Right renal pelvis (tissue), 4 donors: Measurements from ENCODE around the gene CACTIN. TPM values are rescaled to one million over a fixed set of nuclear protein-coding genes. Genes with fewer than 3 reads are reported as not detected.
"Not testable (repeated sequence)": the region's sequence is repeated elsewhere in the genome, so short reads cannot be mapped to it uniquely, and the experiment has no call there.

Source experiments
- DNase-seq, 4 donors: peaks; one replicate each; pipeline ENCODE4 v3.0.0-alpha.2; 2013; ENCODE audit warnings: low read depth in 4 of 4, low spot score in 3 of 4, missing footprints in 1 of 4
- polyA plus RNA-seq, 4 donors: library from polyadenylated mRNA; unstranded; fragments of 120-200 nt; gene quantifications; one replicate each; pipeline ENCODE4 v1.2.1, GENCODE V29; 2013; ENCODE audit not compliant: insufficient read length in 4 of 4

The CACTIN gene
- polyA plus RNA-seq, 4 donors, result 19.7 to 30.8 (median 21.0) TPM

DNA sequence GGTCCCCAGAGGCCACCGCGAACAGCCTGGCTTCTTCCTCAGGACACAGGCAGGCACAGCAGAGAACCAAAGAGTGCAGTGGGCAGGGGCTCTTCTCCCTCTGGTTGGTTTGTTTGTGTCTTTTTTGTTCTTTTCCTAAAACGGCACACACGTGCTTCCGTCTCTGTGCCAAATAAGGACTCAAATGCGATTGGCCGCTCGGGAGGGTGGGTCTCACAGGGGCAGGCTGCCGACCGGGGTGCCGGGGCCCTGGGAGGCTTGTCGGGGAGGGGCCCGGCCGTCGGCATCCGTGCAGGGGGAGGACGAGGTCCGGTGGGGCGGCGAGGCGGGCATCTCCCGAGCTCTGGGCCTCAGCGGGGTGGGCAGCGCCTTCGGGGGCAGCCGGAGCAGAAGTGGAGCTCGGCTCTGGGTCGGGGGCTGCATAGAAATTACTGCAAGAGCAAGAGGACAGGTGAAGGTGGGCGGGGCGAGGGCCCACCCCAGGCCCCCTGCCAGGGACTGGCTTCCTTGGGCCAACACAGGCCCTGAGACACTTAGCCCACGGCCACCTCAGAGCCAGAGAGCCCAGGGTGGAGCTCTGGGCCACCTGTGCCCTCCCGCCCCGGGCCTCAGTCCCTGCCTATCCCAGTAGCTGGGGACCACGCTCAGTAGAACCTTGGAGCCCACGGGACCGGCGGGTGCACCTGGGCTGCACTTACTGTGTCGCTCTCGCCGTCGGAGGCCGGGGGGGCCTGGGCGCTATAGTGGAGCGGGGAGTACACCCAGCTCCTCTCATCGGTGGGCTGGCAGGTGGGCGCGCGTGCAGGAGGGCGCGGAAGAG, 6.4 kb upstream of the CACTIN start:
- DNase-seq, result no peak

GRCh38 chr19:3632098-3632497, 5.5 kb upstream of the CACTIN start:
- no peak for DNase-seq

GRCh38 chr19:3631053-3631861, 4.7 kb upstream of the CACTIN start:
- DNase-seq, result no peak

DNA sequence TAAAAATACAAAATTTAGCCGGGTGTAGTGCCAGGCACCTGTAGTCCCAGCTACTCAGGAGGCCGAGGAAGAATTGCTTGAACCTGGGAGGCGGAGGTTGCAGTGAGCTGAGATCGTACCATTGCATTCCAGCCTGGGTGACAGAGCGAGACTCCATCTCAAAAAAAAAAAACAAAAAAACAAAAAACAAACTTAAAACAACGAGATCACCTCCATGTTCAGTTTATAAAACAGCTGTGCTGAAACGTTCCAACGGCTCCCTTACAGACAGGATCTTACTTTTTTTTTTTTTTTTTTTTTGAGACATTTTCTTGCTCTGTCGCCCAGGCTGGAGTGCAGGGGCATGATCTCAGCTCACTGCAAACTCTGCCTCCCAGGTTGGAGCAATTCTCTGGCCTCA, 2.2 kb upstream of the CACTIN start:
- not testable (repeated sequence) for DNase-seq

GRCh38 chr19:3627351-3627723, 747 bp upstream of the CACTIN start:
- DNase-seq, result no peak

- DNase-seq, result no peak
Measured at GRCh38 chr19:3625996-3626472, 556 bp downstream of the CACTIN start.

DNA sequence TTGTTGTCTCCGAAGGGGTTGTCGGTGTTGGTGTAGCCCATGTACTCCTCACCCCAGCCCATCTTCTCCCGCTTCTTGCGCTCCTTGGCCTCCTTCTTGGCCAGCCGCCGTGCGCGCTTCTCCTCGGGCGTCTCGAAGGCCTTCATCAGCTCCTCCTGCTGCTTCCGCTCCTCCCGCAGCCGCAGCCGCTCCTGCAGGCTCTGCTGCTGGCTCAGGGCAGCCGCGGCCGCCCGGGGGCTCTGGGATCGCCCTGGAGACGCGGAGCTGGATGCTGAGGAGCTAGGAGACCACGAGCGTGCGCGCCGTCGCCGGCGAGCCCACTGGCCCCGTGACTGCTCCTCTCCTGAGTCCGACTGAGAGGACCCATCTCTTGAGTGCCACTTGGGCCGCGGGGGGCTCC, 2.9 kb downstream of the CACTIN start:
- no peak for DNase-seq

- DNase-seq, result no peak
Measured at GRCh38 chr19:3622224-3622623, 4.4 kb downstream of the CACTIN start.

DNA sequence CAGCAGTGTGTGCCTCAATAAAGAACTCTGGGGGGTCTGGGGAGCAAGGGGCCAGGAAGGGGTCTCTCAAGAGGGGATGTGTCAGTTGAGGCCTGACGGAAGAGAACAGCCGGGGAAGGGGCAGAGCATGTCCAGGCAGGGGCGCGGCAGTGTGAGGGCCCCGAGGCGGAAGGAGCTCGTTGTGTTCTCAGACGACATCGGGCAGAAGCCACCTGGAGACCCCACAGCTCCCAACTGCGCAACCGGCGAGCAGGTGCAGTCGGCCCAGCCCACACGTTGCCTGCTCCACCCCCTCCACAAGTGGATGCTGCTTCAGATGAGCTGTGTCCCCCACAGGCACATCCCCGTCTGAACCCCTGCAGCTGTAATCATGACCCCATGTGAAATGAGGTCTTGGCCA, 4.9 kb downstream of the CACTIN start:
- no peak for DNase-seq

DNA sequence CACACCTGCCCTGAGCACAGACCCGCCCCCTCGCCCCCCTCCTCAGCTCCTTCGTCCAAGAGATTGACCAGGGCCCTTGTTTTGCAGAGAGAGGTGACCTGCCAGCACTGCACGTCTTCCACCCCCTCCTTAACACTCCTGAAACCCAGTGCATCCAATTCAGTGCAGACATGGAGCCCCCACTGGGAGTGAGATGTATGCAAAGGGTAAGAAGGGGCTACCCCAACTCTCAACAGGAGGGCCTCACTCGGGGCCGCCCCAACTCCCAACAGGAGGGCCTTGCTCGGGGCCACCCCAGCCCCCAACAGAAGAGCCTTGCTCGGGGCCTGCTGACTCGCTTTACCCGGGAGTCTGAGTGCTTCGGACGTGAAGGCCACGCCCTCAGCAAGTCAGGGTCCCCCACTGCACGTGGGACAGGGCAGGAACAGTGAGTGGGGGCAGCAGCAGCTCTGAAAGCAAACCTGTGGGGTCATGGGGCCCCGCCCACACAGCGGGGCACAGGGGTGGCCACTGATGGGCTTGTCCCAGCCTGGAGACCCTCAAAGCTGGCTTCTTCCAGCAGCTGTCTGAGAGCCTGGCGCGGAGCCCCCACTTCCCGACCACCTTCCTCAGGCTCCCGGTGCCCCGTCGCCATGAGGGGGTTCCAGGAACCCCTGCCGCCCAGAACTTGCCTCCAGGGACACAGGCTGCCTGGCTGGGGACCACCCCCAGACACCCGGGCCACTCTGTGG, 5.6 kb downstream of the CACTIN start:
- DNase-seq, result no peak

DNA sequence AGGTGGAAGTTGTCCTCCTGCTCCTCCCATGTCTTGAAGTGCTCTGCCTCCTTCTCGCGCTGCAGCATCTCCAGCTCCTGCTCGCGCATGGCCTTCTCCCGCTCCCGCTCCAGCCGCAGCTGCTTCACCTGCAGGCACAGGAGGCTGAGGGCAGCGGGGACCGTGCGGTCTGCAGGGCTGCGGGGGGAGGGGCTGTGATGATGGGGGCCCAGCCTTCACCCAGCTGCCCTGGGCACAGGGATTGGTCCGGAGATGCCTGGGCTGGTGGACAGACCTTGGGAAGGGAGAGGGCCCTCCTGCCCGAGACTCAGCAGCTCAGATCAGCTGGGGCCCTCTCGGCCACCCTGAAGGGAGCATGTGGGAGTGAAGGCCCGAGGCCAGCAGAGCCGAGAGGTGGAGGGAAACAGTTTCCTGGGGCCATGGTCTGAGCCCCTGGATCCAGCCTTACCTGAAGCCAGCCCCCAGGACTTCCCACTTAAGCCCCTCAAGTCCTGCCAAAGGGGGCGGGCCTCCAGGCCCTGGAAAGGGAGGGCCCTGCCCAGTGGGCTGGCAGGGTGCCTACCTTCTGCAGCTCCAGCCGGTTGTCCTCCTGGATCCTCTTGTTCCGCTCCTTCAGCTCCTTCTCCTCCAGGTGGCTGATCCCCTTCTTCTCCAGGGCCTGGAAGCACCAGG, 6.3 kb downstream of the CACTIN start:
- DNase-seq, result no peak

GRCh38 chr19:3619631-3620012, 7.0 kb downstream of the CACTIN start:
- no peak for DNase-seq

DNA sequence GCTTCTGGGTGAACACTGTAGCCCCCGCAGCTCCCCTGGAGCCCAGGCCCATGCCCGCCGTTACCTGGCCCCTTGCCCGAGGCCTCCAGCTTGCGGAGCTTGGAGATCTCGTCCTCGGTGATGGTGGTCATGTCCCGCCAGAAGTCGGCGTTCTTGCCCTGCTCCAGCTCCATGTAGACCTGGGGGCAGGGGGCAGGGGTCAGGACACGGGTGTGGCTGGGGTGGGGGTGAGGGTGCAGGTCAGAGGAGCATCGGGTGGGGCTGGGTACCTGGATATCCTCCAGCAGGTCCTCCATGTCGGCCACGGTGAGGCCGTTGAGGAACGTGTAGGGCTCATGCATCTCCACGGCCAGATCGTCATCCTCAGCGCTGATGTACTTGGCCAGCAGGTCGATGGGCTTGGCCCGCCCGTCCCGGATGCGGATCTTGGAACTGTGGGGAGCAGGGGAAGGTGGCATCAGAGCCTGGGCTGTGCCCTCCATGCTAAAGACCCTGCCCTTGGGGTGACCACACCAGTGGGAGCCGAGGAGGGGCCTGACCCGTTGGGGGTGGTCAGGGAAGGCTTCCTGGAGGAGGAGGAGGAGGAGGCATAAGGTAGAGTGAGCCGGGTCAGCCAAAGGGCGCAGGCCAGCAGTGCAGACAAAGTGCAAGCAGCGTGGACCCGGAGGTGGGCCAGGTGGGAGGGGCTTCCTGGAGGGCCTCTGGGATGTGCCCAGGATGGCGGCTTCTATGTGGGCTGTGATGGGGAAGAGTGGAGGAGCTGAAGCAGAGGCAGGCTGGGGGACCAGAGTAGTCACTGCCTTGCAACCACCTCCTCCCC, 7.6 kb downstream of the CACTIN start:
- DNase-seq, result no peak

DNA sequence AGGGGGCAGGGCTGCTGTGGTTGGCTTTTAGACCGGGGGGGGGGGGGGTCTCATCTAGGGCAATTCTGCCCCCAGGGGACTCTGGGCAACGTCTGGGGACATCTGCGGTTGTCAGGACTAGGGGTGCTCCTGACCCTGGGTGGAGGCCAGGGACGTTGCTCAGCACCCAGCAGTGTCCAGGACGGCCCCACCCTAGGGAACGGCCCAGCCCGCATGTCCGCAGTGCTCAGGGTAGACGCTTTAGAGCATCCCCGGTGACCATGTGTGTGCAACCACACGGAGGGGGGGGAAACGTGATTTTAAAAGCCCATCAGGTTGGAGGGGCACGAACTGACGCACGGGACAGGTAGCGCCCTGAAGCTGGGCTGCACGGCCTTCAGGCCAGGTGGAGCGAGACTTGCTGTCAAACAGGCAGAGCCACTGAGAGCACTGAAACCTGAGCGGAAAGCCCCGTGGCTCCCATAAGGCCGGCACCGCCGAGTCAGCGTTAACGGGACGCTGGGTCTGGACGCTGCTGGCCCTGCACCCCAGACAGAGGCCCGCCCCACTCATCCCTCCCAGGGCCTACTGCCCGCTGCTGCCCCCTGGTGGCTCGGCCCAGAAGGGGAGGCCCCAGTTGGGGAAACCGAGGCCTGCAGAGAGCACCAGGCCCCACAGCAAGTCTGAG, 8.3 kb downstream of the CACTIN start:
- no peak for DNase-seq

GRCh38 chr19:3617463-3617862, 9.1 kb downstream of the CACTIN start:
- no peak for DNase-seq

DNA sequence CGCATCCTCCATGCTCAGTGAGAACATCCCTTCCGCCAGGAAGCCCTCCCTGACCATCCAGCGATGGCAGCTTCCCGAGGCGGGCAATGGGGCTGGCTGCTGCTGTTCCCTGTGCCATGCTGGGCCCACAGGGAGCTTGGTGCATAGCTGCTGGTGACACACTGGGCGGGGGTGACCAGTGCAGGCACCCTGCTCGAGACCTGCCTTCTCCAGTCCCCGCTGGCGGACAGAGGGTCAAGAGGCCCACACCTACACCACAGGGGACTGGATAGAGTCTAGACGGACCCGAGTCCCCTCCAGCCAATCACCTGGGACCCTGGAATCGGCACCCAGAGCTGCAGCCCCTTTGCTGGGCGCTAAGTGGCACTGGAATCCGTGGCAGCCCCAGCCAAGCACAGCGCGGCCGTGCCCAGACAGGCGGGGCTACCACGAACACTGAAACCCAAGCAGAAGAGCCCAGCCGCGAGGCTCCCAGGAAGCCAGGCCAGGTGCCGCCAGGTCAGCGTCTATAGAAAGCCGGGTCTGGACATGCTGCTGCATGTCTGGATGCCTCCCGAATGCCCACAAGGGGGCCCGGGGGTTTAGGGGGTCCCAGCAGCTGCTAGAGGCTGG, 11.0 kb downstream of the CACTIN start:
- no peak for DNase-seq

- DNase-seq, result no peak
Measured at GRCh38 chr19:3614858-3615505, 11.6 kb downstream of the CACTIN start.
